Epithelial cell of proximal tubule (primary cell): ENCODE measurements around the gene COMMD7. TPM values are rescaled to one million over a fixed set of nuclear protein-coding genes. Genes with fewer than 3 reads are reported as not detected.
"Not testable (repeated sequence)": the region's sequence is repeated elsewhere in the genome, so short reads cannot be mapped to it uniquely, and the experiment has no call there.

ENCODE experiments used
- DNase-seq: peaks from one replicate; pipeline ENCODE4 v3.0.0-alpha.2; 2011; ENCODE audit warnings: low read depth
- H3K4me3 ChIP-seq: 2 replicates; pipeline ENCODE4 v1.5.1; 2011; ENCODE audit warnings: low read depth, mild to moderate bottlenecking, low read length
- CTCF ChIP-seq: conservative IDR thresholded peaks from 2 replicates; pipeline ENCODE4 v1.5.1; 2012; ENCODE audit warnings: low read depth, mild to moderate bottlenecking, low read length
- total RNA-seq: library from RNA; depleted of rRNA; stranded (reverse); fragments of >200 nt; gene quantifications from 2 replicates; pipeline ENCODE4 v1.2.3, GENCODE V29; 2015

Gene COMMD7
- total RNA-seq, 1 donor from 2014 or later = 40.1 TPM

- DNase-seq = no peak
- TF ChIP-seq CTCF = no peak
- H3K4me3 ChIP-seq = no peak overlapping the region
Observed at GRCh38 chr20:32775336-32775991, 32.2 kb upstream of the COMMD7 start.

DNA sequence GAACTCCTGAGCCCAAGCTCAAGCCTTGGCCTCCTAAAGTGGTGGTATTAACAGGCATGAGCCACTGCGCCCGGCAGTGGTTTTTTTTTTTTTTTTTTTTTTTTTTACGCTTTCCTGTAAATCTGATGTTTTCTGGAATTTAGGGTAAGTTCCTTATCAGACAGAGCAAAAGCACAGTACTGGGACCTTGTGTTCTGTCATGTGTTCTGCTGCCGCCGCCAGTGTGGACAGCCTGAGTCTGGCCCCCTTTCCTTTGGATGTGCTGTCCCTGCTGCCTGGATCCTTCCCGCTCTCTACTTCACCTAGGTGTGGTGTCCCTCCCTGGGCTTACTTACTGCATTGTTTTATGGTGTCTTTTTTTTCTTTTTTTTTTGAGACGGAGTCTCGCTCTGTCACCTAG, 30.6 kb upstream of the COMMD7 start:
- TF ChIP-seq CTCF = no peak
- H3K4me3 ChIP-seq = no peak overlapping the region
- DNase-seq = no peak

DNA sequence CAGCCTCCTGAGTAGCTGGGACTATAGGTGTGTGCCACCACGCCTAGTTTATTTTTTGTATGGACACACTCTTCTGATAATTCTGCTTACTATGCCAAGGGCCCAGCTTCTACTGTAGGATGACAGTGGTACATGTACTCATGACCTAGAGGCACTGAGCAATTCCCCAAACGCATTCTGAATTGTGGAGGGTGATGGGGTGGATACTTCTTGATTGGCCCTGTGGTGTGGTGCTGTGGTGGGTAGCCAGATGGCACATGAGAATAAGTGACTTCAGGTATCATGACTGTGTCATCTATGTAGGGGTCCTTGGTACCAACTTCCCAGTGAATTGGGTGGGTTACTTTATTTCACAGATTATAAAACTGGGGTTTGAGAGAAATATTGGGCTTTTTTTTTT, 30.0 kb upstream of the COMMD7 start:
- DNase-seq = no peak
- TF ChIP-seq CTCF = no peak
- no peak overlapping the region for H3K4me3 ChIP-seq

DNA sequence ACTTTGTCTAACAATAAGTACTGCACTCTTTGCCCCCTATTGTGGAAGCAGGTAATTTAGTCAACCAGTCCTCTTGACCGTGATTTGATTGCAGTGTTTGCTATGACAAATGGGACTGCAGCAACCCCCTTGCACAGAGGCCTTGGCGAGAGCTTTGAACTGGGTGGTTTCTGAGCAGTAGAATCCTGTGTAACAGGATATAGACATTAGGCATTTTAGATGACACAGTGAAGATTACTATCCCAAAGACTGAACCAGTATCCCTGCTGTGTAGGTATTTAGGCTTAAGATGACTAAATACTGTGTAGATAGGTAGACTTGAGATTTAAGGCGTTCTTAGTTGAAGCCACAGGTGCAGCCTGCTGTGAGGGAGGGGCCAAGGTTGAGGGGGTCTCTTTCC, 28.8 kb upstream of the COMMD7 start:
- no peak overlapping the region for H3K4me3 ChIP-seq
- DNase-seq = no peak
- TF ChIP-seq CTCF = no peak

- no peak overlapping the region for H3K4me3 ChIP-seq
- no peak for TF ChIP-seq CTCF
- no peak for DNase-seq
Observed at GRCh38 chr20:32767418-32768198, 24.3 kb upstream of the COMMD7 start.

DNA sequence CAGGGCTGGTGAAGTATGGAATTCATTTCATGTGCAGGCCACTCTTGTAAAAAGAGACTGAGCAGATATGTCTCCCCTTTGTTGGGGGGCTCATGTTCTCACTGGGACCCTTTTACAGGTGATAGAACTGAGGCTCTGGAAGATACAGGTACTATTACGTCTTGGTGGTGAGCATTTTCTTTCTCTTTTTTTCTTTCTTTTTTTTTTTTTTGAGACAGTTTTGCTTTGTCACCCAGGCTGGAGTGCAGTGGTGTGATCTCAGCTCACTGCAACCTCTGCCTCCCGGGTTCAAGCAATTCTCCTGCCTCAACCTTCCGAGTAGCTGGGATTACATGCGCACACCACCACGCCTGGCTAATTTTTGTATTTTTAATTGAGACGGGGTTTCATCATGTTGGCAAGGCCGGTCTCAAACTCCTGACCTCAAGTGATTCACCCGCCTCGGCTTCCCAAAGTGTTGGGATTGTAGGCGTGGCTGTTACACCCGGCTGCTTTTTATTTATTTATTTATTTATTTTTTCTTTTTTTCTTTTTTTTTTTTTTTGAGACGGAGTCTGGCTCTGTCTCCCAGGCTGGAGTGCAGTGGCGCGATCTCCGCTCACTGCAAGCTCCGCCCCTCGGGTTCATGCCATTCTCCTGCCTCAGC, 22.1 kb upstream of the COMMD7 start:
- not testable (repeated sequence) for H3K4me3 ChIP-seq
- peak; percentile 75 for DNase-seq

GRCh38 chr20:32764005-32764960, 21.0 kb upstream of the COMMD7 start:
- peak overlapping the region; percentile 96 for H3K4me3 ChIP-seq
- TF ChIP-seq CTCF = no peak
- no peak for DNase-seq
